GM12891 (cell line): ENCODE measurements around the gene FOXE3.

ENCODE experiments used
- POLR2A ChIP-seq: IDR thresholded peaks from 2 replicates; pipeline ENCODE4 v1.6.1; 2011; ENCODE audit warnings: low read depth, low read length, control low read depth
- POLR2AphosphoS5 ChIP-seq: IDR thresholded peaks from 2 replicates; pipeline ENCODE4 v1.6.1; 2011; ENCODE audit warnings: low read depth, low read length, control low read depth
- SPI1 ChIP-seq: IDR thresholded peaks from 2 replicates; pipeline ENCODE4 v1.6.1; 2011; ENCODE audit warnings: low read depth, low read length, control low read depth
- TAF1 ChIP-seq: IDR thresholded peaks from 2 replicates; pipeline ENCODE4 v1.6.1; 2011; ENCODE audit warnings: low read depth, low read length, control low read depth

DNA sequence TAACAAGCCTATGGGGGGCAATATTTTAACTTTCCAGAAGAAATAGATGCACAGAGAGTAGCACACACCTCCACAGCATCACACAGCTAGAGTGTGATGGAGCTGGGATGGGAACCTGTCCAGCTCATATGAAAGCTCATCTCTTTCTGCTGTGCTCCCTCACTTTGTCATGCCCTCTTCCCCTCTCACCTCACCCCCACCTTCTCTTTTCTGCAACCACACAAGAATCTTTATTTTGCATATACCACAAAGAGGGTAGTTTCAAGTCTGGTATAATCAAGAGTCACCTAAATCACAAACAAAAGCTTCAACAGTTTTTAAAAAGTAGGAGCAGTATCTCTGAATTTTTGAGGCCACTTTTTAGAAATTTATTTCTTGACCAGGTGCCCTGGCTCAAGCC is 44.4 kb downstream of the FOXE3 start:
- TF ChIP-seq TAF1 (no peak), POLR2A (no peak), POLR2AphosphoS5 (no peak), SPI1 (no peak)
